GM12873 (cell line): ENCODE data around the gene FOXL1.

Experiments used
- CTCF ChIP-seq: IDR thresholded peaks from 2 replicates; pipeline ENCODE4 v1.5.1; 2012; ENCODE audit warnings: low read depth, mild to moderate bottlenecking, moderate library complexity, low read length, control low read depth; ENCODE audit not compliant: insufficient read depth; ENCODE audit errors: missing control alignments

The FOXL1 gene

GRCh38 chr16:86550281-86550680 is 28.1 kb upstream of the FOXL1 start:
- TF ChIP-seq CTCF, result no peak

GRCh38 chr16:86553356-86553755 is 25.0 kb upstream of the FOXL1 start:
- TF ChIP-seq CTCF, result no peak

- no peak for TF ChIP-seq CTCF
Measured at GRCh38 chr16:86554599-86554916, 23.8 kb upstream of the FOXL1 start.

GRCh38 chr16:86554917-86555703 is 23.2 kb upstream of the FOXL1 start, which contains the start of gene MTHFSD:
Gene MTHFSD (minus strand): TSS chr16:86555235. CDS start chr16:86555184, 51 bp downstream.
- TF ChIP-seq CTCF, result no peak

- TF ChIP-seq CTCF, result no peak
Measured at GRCh38 chr16:86555704-86556075, 22.7 kb upstream of the FOXL1 start.

GRCh38 chr16:86556576-86556975 is 21.8 kb upstream of the FOXL1 start:
- TF ChIP-seq CTCF, result no peak

GRCh38 chr16:86557587-86557986 is 20.8 kb upstream of the FOXL1 start:
- no peak for TF ChIP-seq CTCF
